ENCODE data around the gene FHOD1.

GRCh38 chr16:67183627-67184452, 63.4 kb downstream of the FHOD1 start, which contains the start of gene MATCAP1:
- TF ChIP-seq CTCF (IDR thresholded peaks at IDR 0.05; ENCODE audit: insufficient read depth, low read length) (no peak), GABPA (IDR thresholded peaks at IDR 0.05; ENCODE audit: low read depth) (no peak), POLR2AphosphoS5 (IDR thresholded peaks at IDR 0.05; ENCODE audit: low read depth) (no peak), REST (IDR thresholded peaks at IDR 0.05; ENCODE audit: insufficient replicate concordance, low read depth) (no peak)

Data from HL-60 (cell line).